HCT116 (cell line): Measurements from ENCODE around the gene HACD4. TPM values are rescaled to one million over a fixed set of nuclear protein-coding genes. Genes with fewer than 3 reads are reported as not detected.
A peak's percentile ranks its signal among the peaks of the same experiment; 100 is the strongest.

Experiments used
- ATAC-seq: fragments of 200-7000 bp; cut with Tn5 transposase; 2 replicates; pipeline ENCODE4 v1.9.1; 2020; ENCODE audit warnings: mild to moderate bottlenecking, moderate library complexity
- BruUV-seq: library from RNA; stranded (reverse); fragments of 400-500 nt; replicated peaks from 2 replicates; lab custom pipeline; 2021; lab: Mats Ljungman, UMichigan
- CTCF ChIA-PET: fragments of 300-600 bp; sonication (Branson Sonifier 250); formaldehyde crosslinking; loops from one replicate; lab custom pipeline; 2021; ENCODE audit warnings: antibody characterized with exemption; lab: Charles Lee
- POLR2A ChIA-PET: fragments of 300-600, 350-600 bp; sonication (Branson Sonifier 250); formaldehyde crosslinking; loops from one replicate; lab custom pipeline; 2021; ENCODE audit warnings: antibody characterized with exemption; lab: Charles Lee
- RAD21 ChIA-PET, 2 experiments: fragments of 300-600 bp; sonication (Branson Sonifier 250); formaldehyde crosslinking; loops; one replicate each; lab custom pipeline; 2023; ENCODE audit warnings: low total read pairs in 2 of 2; ENCODE audit not compliant: uncharacterized antibody in 2 of 2, unreplicated experiment in 2 of 2, low non-redundant PET in 1 of 2; lab: Charles Lee
- DNase-seq: peaks from one replicate; pipeline ENCODE4 v3.0.0-alpha.2; 2010; ENCODE audit warnings: low read depth, low spot score
- H2AFZ ChIP-seq: fragments of 200-600 bp; shearing (Covaris generic), sonication (generic); 2 replicates; pipeline ENCODE4 v1.6.1; 2017; ENCODE audit warnings: low read depth, mixed run types, mixed read lengths, antibody characterized with exemption, low read length; ENCODE audit not compliant: poor library complexity, severe bottlenecking
- H3K27ac ChIP-seq: 2 replicates; pipeline ENCODE4 v1.5.1; 2012; ENCODE audit warnings: low read depth, low read length
- H3K27me3 ChIP-seq: fragments of 200-600 bp; sonication (generic); 2 replicates; pipeline ENCODE4 v1.6.1; 2016; ENCODE audit warnings: mixed run types, low read length, mixed read lengths; ENCODE audit not compliant: insufficient read depth
- H3K36me3 ChIP-seq, 2 experiments: fragments of 200-500 bp in 1 of 2; fragments of 200-600 bp in 1 of 2; sonication (Bioruptor generic) in 1 of 2; sonication (generic) in 1 of 2; 2 replicates each; pipeline versions ENCODE4 v1.5.1 to v1.6.1; 2014 to 2016; ENCODE audit warnings: low read length in 2 of 2, inconsistent platforms in 1 of 2, mixed read lengths in 1 of 2, mixed run types in 1 of 2; ENCODE audit not compliant: insufficient read depth in 2 of 2, control insufficient read depth in 1 of 2
- H3K4me1 ChIP-seq, 2 experiments: fragments of 200-600 bp in 1 of 2; sonication (generic) in 1 of 2; 2 replicates each; pipeline versions ENCODE4 v1.5.1 to v1.6.1; 2012 to 2017; ENCODE audit warnings: low read length in 2 of 2, inconsistent platforms in 1 of 2, mild to moderate bottlenecking in 1 of 2, mixed read lengths in 1 of 2, mixed run types in 1 of 2, moderate library complexity in 1 of 2; ENCODE audit not compliant: insufficient read depth in 2 of 2, control insufficient read depth in 1 of 2
- H3K4me2 ChIP-seq: fragments of 200-600 bp; sonication (generic); 2 replicates; pipeline ENCODE4 v1.6.1; 2017; ENCODE audit warnings: mixed run types, low read length, mixed read lengths
- H3K4me3 ChIP-seq, 2 experiments: fragments of 200-600 bp in 1 of 2; sonication (generic) in 1 of 2; replicated peaks in 1 of 2; 2 replicates each; pipeline ENCODE4 v1.5.1; 2011 to 2016; ENCODE audit warnings: low read length in 2 of 2, control low read depth in 1 of 2, low read depth in 1 of 2, mild to moderate bottlenecking in 1 of 2, mixed read lengths in 1 of 2, mixed run types in 1 of 2
- H3K79me2 ChIP-seq: fragments of 200-600 bp; sonication (generic); 2 replicates; pipeline ENCODE4 v1.6.1; 2017; ENCODE audit warnings: mild to moderate bottlenecking, mixed run types, low read length, moderate library complexity, mixed read lengths; ENCODE audit not compliant: insufficient read depth
- H3K9ac ChIP-seq: fragments of 200-600 bp; sonication (generic); 2 replicates; pipeline ENCODE4 v1.6.1; 2016; ENCODE audit warnings: low read length, mixed read lengths
- H3K9me2 ChIP-seq: fragments of 200-600 bp; sonication (generic), shearing (Covaris generic); 2 replicates; pipeline ENCODE4 v1.6.1; 2017; ENCODE audit warnings: mixed run types, mild to moderate bottlenecking, moderate library complexity; ENCODE audit not compliant: insufficient read depth
- H3K9me3 ChIP-seq, 2 experiments: fragments of 200-500 bp in 1 of 2; fragments of 200-600 bp in 1 of 2; sonication (Bioruptor generic) in 1 of 2; sonication (generic) in 1 of 2; 2 replicates each; pipeline ENCODE4 v1.6.1; 2014 to 2017; ENCODE audit warnings: low read length in 2 of 2, mixed read lengths in 2 of 2, inconsistent platforms in 1 of 2, low read depth in 1 of 2, mild to moderate bottlenecking in 1 of 2, mixed run types in 1 of 2, moderate library complexity in 1 of 2; ENCODE audit not compliant: control insufficient read depth in 1 of 2, insufficient read depth in 1 of 2
- H4K20me1 ChIP-seq: fragments of 200-600 bp; sonication (generic), shearing (Covaris generic); 2 replicates; pipeline ENCODE4 v1.6.1; 2017; ENCODE audit warnings: mixed run types, mild to moderate bottlenecking, moderate library complexity; ENCODE audit not compliant: insufficient read depth
- CEBPB ChIP-seq: IDR thresholded peaks from 2 replicates; pipeline ENCODE4 v1.6.1; 2012; ENCODE audit warnings: low read depth
- ELF1 ChIP-seq: IDR thresholded peaks from 2 replicates; pipeline ENCODE4 v1.6.1; 2012; ENCODE audit warnings: low read depth, borderline replicate concordance
- EZH2 ChIP-seq: fragments of 200-600 bp; sonication (generic); IDR thresholded peaks from 2 replicates; pipeline ENCODE4 v1.6.1; 2017; ENCODE audit warnings: antibody characterized with exemption, mixed run types
- FOSL1 ChIP-seq: IDR thresholded peaks from 2 replicates; pipeline ENCODE4 v1.6.1; 2012; ENCODE audit warnings: low read depth
- POLR2A ChIP-seq: IDR thresholded peaks from 2 replicates; pipeline ENCODE4 v1.7.0; 2011; ENCODE audit warnings: borderline replicate concordance; ENCODE audit not compliant: insufficient read depth, insufficient read length; ENCODE audit errors: extremely low read depth
- SIN3A ChIP-seq: IDR thresholded peaks from 2 replicates; pipeline ENCODE4 v1.6.1; 2012; ENCODE audit warnings: low read depth
- SP1 ChIP-seq: IDR thresholded peaks from 2 replicates; pipeline ENCODE4 v1.6.1; 2012; ENCODE audit warnings: low read depth
- SRF ChIP-seq: IDR thresholded peaks from 2 replicates; pipeline ENCODE4 v1.6.1; 2012; ENCODE audit warnings: low read depth
- YY1 ChIP-seq: IDR thresholded peaks from 2 replicates; pipeline ENCODE4 v1.6.1; 2011; ENCODE audit warnings: low read length, low read depth, moderate library complexity, mild to moderate bottlenecking; ENCODE audit not compliant: insufficient replicate concordance; ENCODE audit errors: extremely low read depth
- intact Hi-C: fragments of 100-400 bp; cut with micrococcal nuclease; formaldehyde crosslinking; loops from 2 replicates; pipeline ENCODE4 v1.10.0; 2022
- total RNA-seq: library from RNA; stranded (reverse); gene quantifications from one replicate; pipeline ENCODE4 v1.2.1, GENCODE V29; 2021; ENCODE audit not compliant: unreplicated experiment
- TF ChIP-seq, protein P1 (sequence below), 3 experiments: fragments of 200-600 bp in 1 of 3; sonication (generic) in 1 of 3; IDR thresholded peaks in 2 of 3; conservative IDR thresholded peaks in 1 of 3; 2 replicates each; pipeline ENCODE4 v1.5.1; 2012 to 2017; ENCODE audit warnings: low read depth in 2 of 3, low read length in 2 of 3, antibody characterized with exemption in 1 of 3, borderline replicate concordance in 1 of 3, control low read depth in 1 of 3, mild to moderate bottlenecking in 1 of 3, mixed read lengths in 1 of 3, mixed run types in 1 of 3, moderate library complexity in 1 of 3; ENCODE audit not compliant: insufficient read depth in 1 of 3
- TF ChIP-seq, protein P2 (sequence below): IDR thresholded peaks from 2 replicates; pipeline ENCODE4 v1.6.1; 2012
- TF ChIP-seq, protein P3 (sequence below): IDR thresholded peaks from 2 replicates; pipeline ENCODE4 v1.6.1; 2012
- TF ChIP-seq, protein P4 (sequence below): IDR thresholded peaks from 2 replicates; pipeline ENCODE4 v1.6.1; 2012; ENCODE audit warnings: low read depth

Gene HACD4
- total RNA-seq, 1 experiment from 2014 or later = not detected

DNA sequence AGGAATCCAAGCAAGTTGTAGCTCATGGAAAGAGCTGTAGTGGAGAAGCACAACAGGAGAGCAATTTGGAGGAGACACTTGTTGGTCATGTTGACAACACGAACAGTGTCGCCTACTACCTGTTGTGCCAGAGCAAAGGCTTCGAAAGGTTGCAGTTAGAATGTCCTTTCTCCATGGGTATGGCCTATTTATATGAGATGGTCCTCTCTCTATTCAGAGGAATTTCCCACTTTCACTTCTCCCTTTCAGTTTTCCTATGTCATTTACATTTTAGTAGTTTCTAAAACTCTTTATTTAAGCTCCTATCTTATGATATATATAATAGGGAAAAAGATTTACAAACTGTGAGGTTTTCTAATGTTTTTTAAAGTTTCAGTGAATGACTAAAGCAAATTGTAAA lies 46.3 kb upstream of the HACD4 start, which contains the start of gene IFNB1:
TSS of gene IFNB1 (minus strand) at position 162 of the 400 bp plus-strand sequence. CDS start at position 89, 73 bp downstream.
- RAD21 ChIA-PET = no interaction called here

More for the DNA sequence above, 46.3 kb upstream of the HACD4 start, which contains the start of gene IFNB1:
- POLR2A ChIA-PET = interaction anchor here (1.2 kb wide), 1 partner anchor 10 kb away, joined by 4 read pairs; no protein-coding TSS in a partner anchor
- no peak for ATAC-seq
- DNase-seq = no peak
- TF ChIP-seq YY1 (no peak), EZH2 (no peak), POLR2A (no peak), FOSL1 (no peak), SP1 (no peak), ELF1 (no peak), SRF (no peak), CEBPB (no peak), SIN3A (no peak)
- TF ChIP-seq, protein P1, sequence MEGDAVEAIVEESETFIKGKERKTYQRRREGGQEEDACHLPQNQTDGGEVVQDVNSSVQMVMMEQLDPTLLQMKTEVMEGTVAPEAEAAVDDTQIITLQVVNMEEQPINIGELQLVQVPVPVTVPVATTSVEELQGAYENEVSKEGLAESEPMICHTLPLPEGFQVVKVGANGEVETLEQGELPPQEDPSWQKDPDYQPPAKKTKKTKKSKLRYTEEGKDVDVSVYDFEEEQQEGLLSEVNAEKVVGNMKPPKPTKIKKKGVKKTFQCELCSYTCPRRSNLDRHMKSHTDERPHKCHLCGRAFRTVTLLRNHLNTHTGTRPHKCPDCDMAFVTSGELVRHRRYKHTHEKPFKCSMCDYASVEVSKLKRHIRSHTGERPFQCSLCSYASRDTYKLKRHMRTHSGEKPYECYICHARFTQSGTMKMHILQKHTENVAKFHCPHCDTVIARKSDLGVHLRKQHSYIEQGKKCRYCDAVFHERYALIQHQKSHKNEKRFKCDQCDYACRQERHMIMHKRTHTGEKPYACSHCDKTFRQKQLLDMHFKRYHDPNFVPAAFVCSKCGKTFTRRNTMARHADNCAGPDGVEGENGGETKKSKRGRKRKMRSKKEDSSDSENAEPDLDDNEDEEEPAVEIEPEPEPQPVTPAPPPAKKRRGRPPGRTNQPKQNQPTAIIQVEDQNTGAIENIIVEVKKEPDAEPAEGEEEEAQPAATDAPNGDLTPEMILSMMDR (IDR thresholded peaks at IDR 0.05 in 2 of 3, conservative IDR thresholded peaks at IDR 0.05 in 1 of 3; ENCODE audit: borderline replicate concordance in 1 of 3, insufficient read depth in 1 of 3, low read depth in 2 of 3, low read length in 2 of 3) = no peak
- TF ChIP-seq, protein P2, sequence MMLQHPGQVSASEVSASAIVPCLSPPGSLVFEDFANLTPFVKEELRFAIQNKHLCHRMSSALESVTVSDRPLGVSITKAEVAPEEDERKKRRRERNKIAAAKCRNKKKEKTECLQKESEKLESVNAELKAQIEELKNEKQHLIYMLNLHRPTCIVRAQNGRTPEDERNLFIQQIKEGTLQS = no peak
- TF ChIP-seq, protein P3, sequence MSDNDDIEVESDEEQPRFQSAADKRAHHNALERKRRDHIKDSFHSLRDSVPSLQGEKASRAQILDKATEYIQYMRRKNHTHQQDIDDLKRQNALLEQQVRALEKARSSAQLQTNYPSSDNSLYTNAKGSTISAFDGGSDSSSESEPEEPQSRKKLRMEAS = no peak
- TF ChIP-seq, protein P4, sequence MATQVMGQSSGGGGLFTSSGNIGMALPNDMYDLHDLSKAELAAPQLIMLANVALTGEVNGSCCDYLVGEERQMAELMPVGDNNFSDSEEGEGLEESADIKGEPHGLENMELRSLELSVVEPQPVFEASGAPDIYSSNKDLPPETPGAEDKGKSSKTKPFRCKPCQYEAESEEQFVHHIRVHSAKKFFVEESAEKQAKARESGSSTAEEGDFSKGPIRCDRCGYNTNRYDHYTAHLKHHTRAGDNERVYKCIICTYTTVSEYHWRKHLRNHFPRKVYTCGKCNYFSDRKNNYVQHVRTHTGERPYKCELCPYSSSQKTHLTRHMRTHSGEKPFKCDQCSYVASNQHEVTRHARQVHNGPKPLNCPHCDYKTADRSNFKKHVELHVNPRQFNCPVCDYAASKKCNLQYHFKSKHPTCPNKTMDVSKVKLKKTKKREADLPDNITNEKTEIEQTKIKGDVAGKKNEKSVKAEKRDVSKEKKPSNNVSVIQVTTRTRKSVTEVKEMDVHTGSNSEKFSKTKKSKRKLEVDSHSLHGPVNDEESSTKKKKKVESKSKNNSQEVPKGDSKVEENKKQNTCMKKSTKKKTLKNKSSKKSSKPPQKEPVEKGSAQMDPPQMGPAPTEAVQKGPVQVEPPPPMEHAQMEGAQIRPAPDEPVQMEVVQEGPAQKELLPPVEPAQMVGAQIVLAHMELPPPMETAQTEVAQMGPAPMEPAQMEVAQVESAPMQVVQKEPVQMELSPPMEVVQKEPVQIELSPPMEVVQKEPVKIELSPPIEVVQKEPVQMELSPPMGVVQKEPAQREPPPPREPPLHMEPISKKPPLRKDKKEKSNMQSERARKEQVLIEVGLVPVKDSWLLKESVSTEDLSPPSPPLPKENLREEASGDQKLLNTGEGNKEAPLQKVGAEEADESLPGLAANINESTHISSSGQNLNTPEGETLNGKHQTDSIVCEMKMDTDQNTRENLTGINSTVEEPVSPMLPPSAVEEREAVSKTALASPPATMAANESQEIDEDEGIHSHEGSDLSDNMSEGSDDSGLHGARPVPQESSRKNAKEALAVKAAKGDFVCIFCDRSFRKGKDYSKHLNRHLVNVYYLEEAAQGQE = no peak
- TF ChIP-seq, all 23 proteins: peak for 0
- Histone ChIP-seq H3K79me2 (no peaks in the 10 kb centered on the region), H2AFZ (peak within 1 kb of the TSS; percentile 89), H3K27ac (no peak within 1 kb of the TSS), H3K36me3 (no peaks in the 10 kb centered on the region), H3K4me3 (no peak within 1 kb of the TSS), H3K4me1 (no peaks in the 10 kb centered on the region; a peak in 1 of 4 replicates), H3K9me3 (no peaks in the 10 kb centered on the region), H3K9ac (no peak within 1 kb of the TSS), H3K4me2 (no peak within 1 kb of the TSS), H3K9me2 (no peaks in the 10 kb centered on the region), H4K20me1 (no peaks in the 10 kb centered on the region), H3K27me3 (no peaks in the 10 kb centered on the region)
- intact Hi-C loops = no loop called here
- CTCF ChIA-PET = interaction anchor here (2.3 kb wide), 1 partner anchor 8 kb away, joined by 11 read pairs; no protein-coding TSS in a partner anchor
- no TSS peak for BruUV-seq
